Gastroesophageal sphincter (tissue), 4 donors: ENCODE measurements around the gene DDX51. TPM values are rescaled to one million over a fixed set of nuclear protein-coding genes. Genes with fewer than 3 reads are reported as not detected.

Source experiments
- ATAC-seq: fragments of 150-250 bp; one replicate; pipeline ENCODE4 v1.9.1; 2016; ENCODE audit warnings: mild to moderate bottlenecking, moderate library complexity
- H3K27ac ChIP-seq, 4 donors: fragments of 200-600 bp; sonication (generic) in 3 of 4; 1 replicate in 3 of 4; 2 replicates in 1 of 4; pipeline ENCODE4 v1.5.1; 2016 to 2019
- H3K27me3 ChIP-seq: fragments of 200-600 bp; sonication (generic); one replicate; pipeline ENCODE4 v1.5.1; 2019
- H3K36me3 ChIP-seq, 2 donors: fragments of 200-600 bp; sonication (generic); one replicate each; pipeline ENCODE4 v1.5.1; 2019; ENCODE audit warnings: control low read depth in 1 of 2
- H3K4me1 ChIP-seq, 3 donors: fragments of 200-600 bp; sonication (generic); 1 replicate in 2 of 3; 2 replicates in 1 of 3; pipeline ENCODE4 v1.5.1; 2016 to 2019; ENCODE audit warnings: control low read depth in 2 of 3
- H3K4me3 ChIP-seq, 2 donors: fragments of 200-600 bp; sonication (generic); one replicate each; pipeline ENCODE4 v1.5.1; 2019; ENCODE audit warnings: mild to moderate bottlenecking in 1 of 2, moderate library complexity in 1 of 2
- H3K9me3 ChIP-seq, 3 donors: fragments of 200-600 bp; sonication (generic); one replicate each; pipeline ENCODE4 v1.5.1; 2017 to 2019; ENCODE audit warnings: control low read depth in 2 of 3
- CTCF ChIP-seq, 4 experiments: fragments of 200-600 bp in 2 of 4; fragments of 450-650 bp in 2 of 4; sonication (generic) in 1 of 4; IDR thresholded peaks; one replicate each; pipeline ENCODE4 v1.5.1; 2017 to 2019; ENCODE audit warnings: antibody characterized with exemption in 4 of 4, mild to moderate bottlenecking in 2 of 4, moderate library complexity in 2 of 4
- EP300 ChIP-seq: sonication (generic); formaldehyde crosslinking; IDR thresholded peaks from one replicate; pipeline ENCODE4 v1.6.1; 2017; ENCODE audit warnings: antibody characterized with exemption, mild to moderate bottlenecking
- POLR2A ChIP-seq, 2 donors: fragments of 450-650 bp; IDR thresholded peaks; one replicate each; pipeline ENCODE4 v1.6.1; 2017; ENCODE audit warnings: antibody characterized with exemption in 2 of 2, mild to moderate bottlenecking in 2 of 2, moderate library complexity in 1 of 2
- POLR2AphosphoS5 ChIP-seq: sonication (generic); formaldehyde crosslinking; IDR thresholded peaks from one replicate; pipeline ENCODE4 v1.6.1; 2017; ENCODE audit warnings: antibody characterized with exemption
- WGBS, 2 donors: methylation state at CpG; one replicate each; pipeline ENCODE4 v1.1.5; 2018; ENCODE audit warnings: low coverage in 1 of 2; 5-methylcytosine and 5-hydroxymethylcytosine counted together
- small RNA-seq, 4 donors: library from RNA; depleted of rRNA; stranded (forward); fragments of <200 nt; gene quantifications; one replicate each; pipeline ENCODE3, GENCODE V24; 2016
- total RNA-seq, 4 donors: library from RNA; depleted of rRNA; stranded (reverse); fragments of >200 nt; gene quantifications; one replicate each; pipeline ENCODE4 v1.1.0, GENCODE V29; 2016

Gene DDX51
- total RNA-seq, 4 donors from 2014 or later: 4.8 to 14.7 (median 11.7) TPM

- Histone ChIP-seq H3K4me1 (no peaks in the 10 kb centered on the region), H3K36me3 (peaks cover 0 to 48% of the 10 kb centered on the region in 2 donors), H3K9me3 (no peaks in the 10 kb centered on the region), H3K4me3 (no peak overlapping the region), H3K27me3 (no peaks in the 10 kb centered on the region), H3K27ac (no peak overlapping the region)
- TF ChIP-seq POLR2AphosphoS5 (no peak), POLR2A (IDR thresholded peaks at IDR 0.05) (no peak), EP300 (no peak), CTCF (IDR thresholded peaks at IDR 0.05) (no peak)
- 60 to 93% methylated on average over 1 to 3 of the region's 12 CpGs for WGBS, 2 donors
- no peak for ATAC-seq
These were observed 44.4 kb downstream of the DDX51 start for GRCh38 chr12:132099739-132100138.

DNA sequence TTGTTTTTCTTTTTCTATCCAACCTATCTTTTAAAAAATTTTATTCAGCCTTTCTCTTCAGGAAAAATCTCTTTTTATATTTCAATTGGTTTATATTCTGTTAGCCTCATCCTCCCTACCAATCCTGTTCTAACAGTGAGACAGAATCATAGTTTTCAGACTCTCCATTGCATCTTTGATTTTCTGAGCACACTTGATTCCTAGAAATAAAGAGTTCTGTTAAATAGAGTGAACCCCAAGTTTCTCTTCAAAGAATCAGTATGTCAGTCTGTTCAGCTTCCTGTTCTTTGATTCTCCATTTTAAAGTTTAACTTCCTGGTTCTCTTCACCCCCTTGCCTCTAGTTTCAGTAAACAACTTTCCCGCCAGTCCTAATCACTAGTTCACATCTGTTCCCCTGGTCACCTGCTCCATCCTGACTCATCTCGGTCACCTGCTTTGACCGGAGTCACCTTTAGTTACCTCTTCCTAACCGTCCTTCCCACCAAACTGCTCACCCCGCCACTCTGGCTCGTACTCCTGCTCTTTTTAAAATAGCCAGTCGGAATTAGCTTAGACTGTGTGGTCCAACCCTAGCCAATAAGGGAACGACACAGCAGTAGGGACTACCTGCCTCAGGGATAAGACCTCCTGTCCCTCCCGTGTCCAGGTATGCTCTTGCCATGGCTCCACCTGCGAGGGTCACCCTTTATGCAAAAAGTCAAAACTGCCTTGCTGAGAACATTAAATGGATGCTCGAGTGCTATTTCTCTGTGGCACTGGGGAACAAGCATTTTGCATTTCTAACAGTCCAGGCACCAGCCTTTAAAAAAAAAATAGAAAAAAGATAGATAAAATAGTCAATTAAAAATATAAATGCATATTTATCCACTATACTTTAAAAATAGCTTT lies 48.4 kb downstream of the DDX51 start:
- ATAC-seq: no peak
- H3K4me1 ChIP-seq: no peaks in the 10 kb centered on the region
- peaks cover 0 to 53% of the 10 kb centered on the region in 2 donors for H3K36me3 ChIP-seq
- H3K4me3 ChIP-seq: no peak overlapping the region
- WGBS, 2 donors: 83 to 94% methylated on average over 6 to 7 of the region's 11 CpGs
- no peaks in the 10 kb centered on the region for H3K9me3 ChIP-seq
- H3K27ac ChIP-seq: no peak overlapping the region
- TF ChIP-seq CTCF (IDR thresholded peaks at IDR 0.05) (no peak), EP300 (no peak), POLR2AphosphoS5 (no peak)
- no peaks in the 10 kb centered on the region for H3K27me3 ChIP-seq

DNA sequence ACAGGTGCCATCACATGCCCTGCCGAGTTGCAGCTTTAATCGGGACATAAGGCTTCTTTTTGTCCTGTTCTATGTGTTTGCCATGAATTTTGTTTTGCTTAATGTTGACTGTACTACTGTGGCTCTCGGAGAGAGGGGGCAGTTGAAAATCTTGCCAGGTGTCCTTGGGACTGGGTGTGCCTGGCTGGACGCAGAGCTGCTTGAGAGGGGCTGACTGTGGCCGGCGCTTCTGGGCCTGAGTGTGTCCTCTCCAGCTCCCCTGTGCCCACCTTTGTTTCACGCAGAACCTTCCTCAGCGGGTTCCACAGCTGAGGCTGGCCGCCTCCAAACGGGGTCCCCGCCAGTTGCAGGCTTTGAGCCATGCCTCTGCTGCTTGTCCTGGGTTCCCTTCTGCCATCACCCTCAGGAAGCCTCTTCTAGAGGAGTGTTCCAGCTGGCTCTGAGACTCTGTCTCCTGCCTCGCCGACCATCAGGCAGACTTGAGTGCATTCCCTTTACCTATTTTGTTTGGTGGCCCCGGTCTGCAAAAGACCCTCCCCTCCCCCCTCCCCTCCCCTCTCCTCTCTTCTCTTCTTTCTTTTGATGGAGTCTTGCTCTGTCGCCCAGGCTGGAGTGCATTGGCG lies 49.7 kb downstream of the DDX51 start:
- TF ChIP-seq EP300: no peak
- no peak for TF ChIP-seq POLR2A (IDR thresholded peaks at IDR 0.05)
- no peak for TF ChIP-seq CTCF (IDR thresholded peaks at IDR 0.05)
- no peak for TF ChIP-seq POLR2AphosphoS5
- Histone ChIP-seq H3K36me3 (peaks cover 0 to 39% of the 10 kb centered on the region in 2 donors), H3K27ac (no peak overlapping the region), H3K4me1 (no peaks in the 10 kb centered on the region), H3K4me3 (no peak overlapping the region), H3K9me3 (no peaks in the 10 kb centered on the region), H3K27me3 (no peaks in the 10 kb centered on the region)
- 90 to 93% methylated on average over 3 to 10 of the region's 16 CpGs for WGBS, 2 donors
- no peak for ATAC-seq

DNA sequence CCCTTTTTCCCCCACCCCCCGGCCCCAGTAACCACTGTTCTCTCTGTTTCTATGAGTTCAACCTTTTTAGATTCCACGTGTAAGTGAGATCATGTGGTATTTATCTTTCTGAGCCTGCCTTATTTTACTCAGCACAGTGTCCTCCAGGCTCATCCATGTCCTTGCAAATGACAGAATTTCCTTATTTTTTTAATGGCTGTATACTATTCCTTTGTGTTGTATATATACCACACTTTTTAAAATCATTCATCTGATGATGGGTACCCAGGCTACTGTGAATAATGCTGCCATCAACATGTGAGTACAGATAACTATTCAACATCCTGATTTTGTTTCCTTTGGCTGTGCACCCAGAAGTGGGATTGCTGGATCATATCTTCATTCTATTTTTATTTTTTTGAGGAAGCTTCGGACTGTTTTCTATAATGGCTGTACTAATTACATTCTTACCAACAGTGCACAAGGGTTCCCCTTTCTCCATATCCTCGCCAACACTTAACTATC lies 54.7 kb downstream of the DDX51 start:
- Histone ChIP-seq H3K9me3 (no peaks in the 10 kb centered on the region), H3K27me3 (no peaks in the 10 kb centered on the region), H3K36me3 (peaks cover 0 to 27% of the 10 kb centered on the region in 2 donors), H3K27ac (no peak overlapping the region), H3K4me1 (peaks cover 0 to 23% (median 7%) of the 10 kb centered on the region in 3 donors), H3K4me3 (no peak overlapping the region)
- TF ChIP-seq POLR2AphosphoS5 (no peak), CTCF (IDR thresholded peaks at IDR 0.05) (no peak), EP300 (no peak), POLR2A (IDR thresholded peaks at IDR 0.05) (no peak)
- ATAC-seq: no peak
- WGBS, 2 donors: 83 to 92% methylated on average over 3 of the region's 4 CpGs

Small RNA genes lying within 50 kb of the gene (small RNA-seq; reads per million reads assigned to genes)
- 0 reads per million in 4 donors for gene AC138466.3

Other genes starting within 250 kb of the DDX51 start
- 10 to 100 TPM; 10.0 to 34.2 (median 21.8) TPM for gene ULK1, start 249.7 kb downstream of the DDX51 start, total RNA-seq
- gene PUS1, start 215.0 kb downstream of the DDX51 start, total RNA-seq: 10 to 100 TPM in 2 of 4 donors, 1 to 10 TPM in 2; 7.2 to 28.2 (median 13.1) TPM
- 10 to 100 TPM; 12.6 to 28.0 (median 22.8) TPM for gene EP400, start 194.4 kb downstream of the DDX51 start, total RNA-seq
- 10 to 100 TPM in 2 of 4 donors, 1 to 10 TPM in 2; 7.5 to 13.4 (median 9.5) TPM for gene NOC4L, start 138 bp upstream of the DDX51 start, total RNA-seq
- 1 to 10 TPM in 1 of 4 donors, not detected in 3; 2.0 TPM for gene GALNT9, start 185.3 kb upstream of the DDX51 start, total RNA-seq